Loucy (cell line): ENCODE measurements around the gene ILF3.

Source experiments
- H2AFZ ChIP-seq: fragments of 200-600 bp; sonication (generic); 2 replicates; pipeline ENCODE4 v1.6.0; 2016; ENCODE audit warnings: antibody characterized with exemption, mild to moderate bottlenecking, low read length, moderate library complexity
- H3F3A ChIP-seq: fragments of 200-600 bp; 2 replicates; pipeline ENCODE4 v1.6.0; 2016; ENCODE audit warnings: antibody characterized with exemption, low read depth, mild to moderate bottlenecking
- H3K27me3 ChIP-seq: fragments of 200-600 bp; sonication (generic); 2 replicates; pipeline ENCODE4 v1.6.1; 2014; ENCODE audit warnings: low read length, mild to moderate bottlenecking; ENCODE audit not compliant: insufficient read depth, poor library complexity, severe bottlenecking
- H3K36me3 ChIP-seq: fragments of 200-600 bp; sonication (generic); 2 replicates; pipeline ENCODE4 v1.6.1; 2016; ENCODE audit warnings: low read length; ENCODE audit not compliant: insufficient read depth
- H3K4me1 ChIP-seq: fragments of 200-600 bp; sonication (generic); 2 replicates; pipeline ENCODE4 v1.5.1; 2014; ENCODE audit warnings: low read length, mild to moderate bottlenecking; ENCODE audit not compliant: insufficient read depth, poor library complexity, severe bottlenecking
- H3K4me2 ChIP-seq: fragments of 200-600 bp; sonication (generic); 2 replicates; pipeline ENCODE4 v1.6.0; 2014; ENCODE audit warnings: antibody characterized with exemption, low read length, low read depth, mild to moderate bottlenecking; ENCODE audit not compliant: poor library complexity, severe bottlenecking
- H3K4me3 ChIP-seq: fragments of 200-600 bp; sonication (generic); 2 replicates; pipeline ENCODE4 v1.5.1; 2014; ENCODE audit warnings: low read length, mild to moderate bottlenecking, mixed read lengths; ENCODE audit not compliant: poor library complexity, severe bottlenecking
- H3K79me2 ChIP-seq: fragments of 200-600 bp; sonication (generic); 2 replicates; pipeline ENCODE4 v1.6.1; 2014; ENCODE audit warnings: low read length; ENCODE audit not compliant: insufficient read depth
- H3K9ac ChIP-seq: fragments of 200-600 bp; sonication (generic); 2 replicates; pipeline ENCODE4 v1.6.0; 2014; ENCODE audit warnings: mild to moderate bottlenecking, low read depth, low read length, moderate library complexity; ENCODE audit not compliant: poor library complexity, severe bottlenecking
- H3K9me2 ChIP-seq: fragments of 200-600 bp; sonication (generic); replicated peaks from 2 replicates; pipeline ENCODE4 v1.6.1; 2016; ENCODE audit warnings: low read depth, low read length, mixed read lengths
- H3K9me3 ChIP-seq: fragments of 200-600 bp; sonication (generic); 2 replicates; pipeline ENCODE4 v1.6.1; 2014; ENCODE audit warnings: mild to moderate bottlenecking, antibody characterized with exemption, low read length, low read depth; ENCODE audit not compliant: insufficient read depth
- H4K20me1 ChIP-seq: fragments of 200-600 bp; sonication (generic); 2 replicates; pipeline ENCODE4 v1.6.0; 2014; ENCODE audit warnings: antibody characterized with exemption, low read length, mild to moderate bottlenecking; ENCODE audit not compliant: insufficient read depth, poor library complexity, severe bottlenecking
- CTCF ChIP-seq: fragments of 200-600 bp; sonication (generic); conservative IDR thresholded peaks from 2 replicates; pipeline ENCODE4 v1.5.1; 2014; ENCODE audit warnings: mild to moderate bottlenecking, antibody characterized with exemption, low read length
- EZH2phosphoT487 ChIP-seq: fragments of 200-600 bp; IDR thresholded peaks from 2 replicates; pipeline ENCODE4 v1.6.1; 2018; ENCODE audit warnings: antibody characterized with exemption, mild to moderate bottlenecking, moderate library complexity, borderline replicate concordance

The ILF3 gene

GRCh38 chr19:10640361-10640760 lies 13.8 kb upstream of the ILF3 start:
- no peak overlapping the region for H2AFZ ChIP-seq
- no peaks in the 10 kb centered on the region for H3K9me2 ChIP-seq
- peaks cover 21% of the 10 kb centered on the region for H3K4me1 ChIP-seq
- no peaks in the 10 kb centered on the region for H3F3A ChIP-seq
- peaks cover 27% of the 10 kb centered on the region; the same call in 1 of the 2 replicates for H3K36me3 ChIP-seq
- no peak overlapping the region for H3K4me3 ChIP-seq
- H3K27me3 ChIP-seq, result no peaks in the 10 kb centered on the region
- no peak overlapping the region for H3K9ac ChIP-seq
- TF ChIP-seq EZH2phosphoT487 (no peak), CTCF (no peak)
- H3K4me2 ChIP-seq, result no peak overlapping the region
- no peaks in the 10 kb centered on the region for H3K79me2 ChIP-seq
- no peaks in the 10 kb centered on the region for H4K20me1 ChIP-seq
- no peaks in the 10 kb centered on the region for H3K9me3 ChIP-seq

GRCh38 chr19:10641248-10641647 lies 12.9 kb upstream of the ILF3 start:
- H3K27me3 ChIP-seq, result no peaks in the 10 kb centered on the region
- no peaks in the 10 kb centered on the region for H3F3A ChIP-seq
- H3K36me3 ChIP-seq, result peaks cover 22% of the 10 kb centered on the region; the same call in 1 of the 2 replicates
- no peak overlapping the region for H2AFZ ChIP-seq
- no peaks in the 10 kb centered on the region for H3K9me2 ChIP-seq
- TF ChIP-seq EZH2phosphoT487 (no peak), CTCF (no peak)
- H3K79me2 ChIP-seq, result no peaks in the 10 kb centered on the region
- H3K4me2 ChIP-seq, result no peak overlapping the region
- H3K4me1 ChIP-seq, result peaks cover 21% of the 10 kb centered on the region
- H4K20me1 ChIP-seq, result no peaks in the 10 kb centered on the region
- no peak overlapping the region for H3K9ac ChIP-seq
- H3K4me3 ChIP-seq, result no peak overlapping the region
- H3K9me3 ChIP-seq, result no peaks in the 10 kb centered on the region

- Histone ChIP-seq H3K4me3 (no peak overlapping the region), H3K9me2 (no peaks in the 10 kb centered on the region), H3K36me3 (peaks cover 9% of the 10 kb centered on the region; the same call in 1 of the 2 replicates), H4K20me1 (no peaks in the 10 kb centered on the region), H3K9me3 (no peaks in the 10 kb centered on the region), H3F3A (no peaks in the 10 kb centered on the region), H2AFZ (no peak overlapping the region), H3K4me2 (no peak overlapping the region), H3K27me3 (no peaks in the 10 kb centered on the region), H3K4me1 (peaks cover 21% of the 10 kb centered on the region), H3K79me2 (no peaks in the 10 kb centered on the region), H3K9ac (peak overlapping the region; percentile 47)
- no peak for TF ChIP-seq CTCF
- TF ChIP-seq EZH2phosphoT487, result no peak
These were observed 11.5 kb upstream of the ILF3 start for GRCh38 chr19:10642473-10643171.
